Measurements from ENCODE around the gene ITPR2. TPM values are rescaled to one million over a fixed set of nuclear protein-coding genes. Genes with fewer than 3 reads are reported as not detected.

ITPR2 gene
- polyA plus RNA-seq, 2 of the 4 experiments (the other 2 are of a cell fraction) = 3.1 to 8.1 TPM

DNA sequence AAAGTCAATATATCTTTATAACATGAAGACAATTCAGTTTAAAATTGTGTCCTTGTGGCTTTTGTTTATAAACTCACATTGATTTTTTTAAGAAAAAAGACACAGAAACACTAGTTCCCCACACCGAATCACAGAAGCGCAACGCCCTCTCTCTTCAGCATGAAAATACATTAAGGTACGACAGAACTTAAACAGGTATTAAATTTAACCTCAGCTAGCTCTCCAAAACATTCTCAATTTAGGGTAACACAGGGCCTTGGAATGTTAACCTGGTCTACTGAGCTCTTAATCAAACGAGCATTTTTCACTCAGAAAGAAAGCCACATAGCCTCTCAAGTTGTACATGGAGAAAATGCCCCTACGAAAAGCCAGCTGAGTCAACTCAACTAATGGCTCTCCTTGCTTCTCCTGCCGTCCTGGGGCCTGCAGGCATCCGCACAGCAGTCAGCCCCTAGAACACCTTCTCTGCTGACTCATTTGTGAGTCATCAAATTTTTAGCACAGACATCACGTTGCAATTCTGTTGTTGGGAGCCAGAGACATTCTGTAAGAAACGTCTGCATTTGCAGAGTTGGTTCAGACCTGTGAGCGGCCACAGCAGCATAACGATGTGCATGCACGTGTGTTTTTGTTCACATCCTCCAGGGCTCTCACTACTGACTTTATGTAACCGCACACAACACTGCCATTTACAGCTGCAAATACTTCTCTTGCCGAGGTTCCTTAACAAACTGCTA is 141.6 kb downstream of the ITPR2 start (continued):
- TF ChIP-seq EHF (CRISPR knock-in tag; IDR thresholded peaks at IDR 0.05) = no peak
- no peak for TF ChIP-seq ZC3H11A (IDR thresholded peaks at IDR 0.05)
- no peak for TF ChIP-seq MAZ (IDR thresholded peaks at IDR 0.05; ENCODE audit: borderline replicate concordance, low read depth, low read length)
- TF ChIP-seq ESRRA (IDR thresholded peaks at IDR 0.05; ENCODE audit: borderline replicate concordance, low read length) = no peak
- no peak for TF ChIP-seq POLR2AphosphoS2 (conservative IDR thresholded peaks at IDR 0.05; ENCODE audit: low read length)
- no peak for TF ChIP-seq RFX5 (IDR thresholded peaks at IDR 0.05)
- TF ChIP-seq, protein P1, sequence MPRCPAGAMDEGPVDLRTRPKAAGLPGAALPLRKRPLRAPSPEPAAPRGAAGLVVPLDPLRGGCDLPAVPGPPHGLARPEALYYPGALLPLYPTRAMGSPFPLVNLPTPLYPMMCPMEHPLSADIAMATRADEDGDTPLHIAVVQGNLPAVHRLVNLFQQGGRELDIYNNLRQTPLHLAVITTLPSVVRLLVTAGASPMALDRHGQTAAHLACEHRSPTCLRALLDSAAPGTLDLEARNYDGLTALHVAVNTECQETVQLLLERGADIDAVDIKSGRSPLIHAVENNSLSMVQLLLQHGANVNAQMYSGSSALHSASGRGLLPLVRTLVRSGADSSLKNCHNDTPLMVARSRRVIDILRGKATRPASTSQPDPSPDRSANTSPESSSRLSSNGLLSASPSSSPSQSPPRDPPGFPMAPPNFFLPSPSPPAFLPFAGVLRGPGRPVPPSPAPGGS (IDR thresholded peaks at IDR 0.05) = no peak
- TF ChIP-seq, protein P2, sequence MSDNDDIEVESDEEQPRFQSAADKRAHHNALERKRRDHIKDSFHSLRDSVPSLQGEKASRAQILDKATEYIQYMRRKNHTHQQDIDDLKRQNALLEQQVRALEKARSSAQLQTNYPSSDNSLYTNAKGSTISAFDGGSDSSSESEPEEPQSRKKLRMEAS (IDR thresholded peaks at IDR 0.05) = peak; percentile 79
- TF ChIP-seq RARB (CRISPR knock-in tag; IDR thresholded peaks at IDR 0.05) = no peak
- TF ChIP-seq PHF8 (IDR thresholded peaks at IDR 0.05; ENCODE audit: borderline replicate concordance, low read depth) = no peak
- TF ChIP-seq, protein P3, sequence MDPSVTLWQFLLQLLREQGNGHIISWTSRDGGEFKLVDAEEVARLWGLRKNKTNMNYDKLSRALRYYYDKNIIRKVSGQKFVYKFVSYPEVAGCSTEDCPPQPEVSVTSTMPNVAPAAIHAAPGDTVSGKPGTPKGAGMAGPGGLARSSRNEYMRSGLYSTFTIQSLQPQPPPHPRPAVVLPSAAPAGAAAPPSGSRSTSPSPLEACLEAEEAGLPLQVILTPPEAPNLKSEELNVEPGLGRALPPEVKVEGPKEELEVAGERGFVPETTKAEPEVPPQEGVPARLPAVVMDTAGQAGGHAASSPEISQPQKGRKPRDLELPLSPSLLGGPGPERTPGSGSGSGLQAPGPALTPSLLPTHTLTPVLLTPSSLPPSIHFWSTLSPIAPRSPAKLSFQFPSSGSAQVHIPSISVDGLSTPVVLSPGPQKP (IDR thresholded peaks at IDR 0.05; ENCODE audit: low read depth, low read length) = no peak
- TF ChIP-seq RAD21 (conservative IDR thresholded peaks at IDR 0.05 in 1 of 2, IDR thresholded peaks at IDR 0.05 in 1 of 2) = no peak
- TF ChIP-seq HOXB13 (CRISPR knock-in tag; IDR thresholded peaks at IDR 0.05; ENCODE audit: low read depth) = no peak
- TF ChIP-seq ZNF302 (CRISPR knock-in tag; IDR thresholded peaks at IDR 0.05) = no peak
- TF ChIP-seq, protein P4, sequence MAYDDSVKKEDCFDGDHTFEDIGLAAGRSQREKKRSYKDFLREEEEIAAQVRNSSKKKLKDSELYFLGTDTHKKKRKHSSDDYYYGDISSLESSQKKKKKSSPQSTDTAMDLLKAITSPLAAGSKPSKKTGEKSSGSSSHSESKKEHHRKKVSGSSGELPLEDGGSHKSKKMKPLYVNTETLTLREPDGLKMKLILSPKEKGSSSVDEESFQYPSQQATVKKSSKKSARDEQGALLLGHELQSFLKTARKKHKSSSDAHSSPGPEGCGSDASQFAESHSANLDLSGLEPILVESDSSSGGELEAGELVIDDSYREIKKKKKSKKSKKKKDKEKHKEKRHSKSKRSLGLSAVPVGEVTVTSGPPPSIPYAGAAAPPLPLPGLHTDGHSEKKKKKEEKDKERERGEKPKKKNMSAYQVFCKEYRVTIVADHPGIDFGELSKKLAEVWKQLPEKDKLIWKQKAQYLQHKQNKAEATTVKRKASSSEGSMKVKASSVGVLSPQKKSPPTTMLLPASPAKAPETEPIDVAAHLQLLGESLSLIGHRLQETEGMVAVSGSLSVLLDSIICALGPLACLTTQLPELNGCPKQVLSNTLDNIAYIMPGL (CRISPR knock-in tag; IDR thresholded peaks at IDR 0.05; ENCODE audit: borderline replicate concordance) = no peak
- TF ChIP-seq SMC3 (IDR thresholded peaks at IDR 0.05) = no peak
- TF ChIP-seq HDAC2 (IDR thresholded peaks at IDR 0.05) = no peak
- TF ChIP-seq, protein P5, sequence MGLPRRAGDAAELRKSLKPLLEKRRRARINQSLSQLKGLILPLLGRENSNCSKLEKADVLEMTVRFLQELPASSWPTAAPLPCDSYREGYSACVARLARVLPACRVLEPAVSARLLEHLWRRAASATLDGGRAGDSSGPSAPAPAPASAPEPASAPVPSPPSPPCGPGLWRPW (IDR thresholded peaks at IDR 0.05) = no peak
- no peak for TF ChIP-seq KDM1A (IDR thresholded peaks at IDR 0.05; ENCODE audit: low read depth)
- TF ChIP-seq FOXS1 (CRISPR knock-in tag; IDR thresholded peaks at IDR 0.05) = 0 out of 2 replicates have a peak, but pooled peaks have one; percentile 14
- no peak for TF ChIP-seq BHLHE40 (IDR thresholded peaks at IDR 0.05; ENCODE audit: low read depth, low read length)
- TF ChIP-seq, protein P6, sequence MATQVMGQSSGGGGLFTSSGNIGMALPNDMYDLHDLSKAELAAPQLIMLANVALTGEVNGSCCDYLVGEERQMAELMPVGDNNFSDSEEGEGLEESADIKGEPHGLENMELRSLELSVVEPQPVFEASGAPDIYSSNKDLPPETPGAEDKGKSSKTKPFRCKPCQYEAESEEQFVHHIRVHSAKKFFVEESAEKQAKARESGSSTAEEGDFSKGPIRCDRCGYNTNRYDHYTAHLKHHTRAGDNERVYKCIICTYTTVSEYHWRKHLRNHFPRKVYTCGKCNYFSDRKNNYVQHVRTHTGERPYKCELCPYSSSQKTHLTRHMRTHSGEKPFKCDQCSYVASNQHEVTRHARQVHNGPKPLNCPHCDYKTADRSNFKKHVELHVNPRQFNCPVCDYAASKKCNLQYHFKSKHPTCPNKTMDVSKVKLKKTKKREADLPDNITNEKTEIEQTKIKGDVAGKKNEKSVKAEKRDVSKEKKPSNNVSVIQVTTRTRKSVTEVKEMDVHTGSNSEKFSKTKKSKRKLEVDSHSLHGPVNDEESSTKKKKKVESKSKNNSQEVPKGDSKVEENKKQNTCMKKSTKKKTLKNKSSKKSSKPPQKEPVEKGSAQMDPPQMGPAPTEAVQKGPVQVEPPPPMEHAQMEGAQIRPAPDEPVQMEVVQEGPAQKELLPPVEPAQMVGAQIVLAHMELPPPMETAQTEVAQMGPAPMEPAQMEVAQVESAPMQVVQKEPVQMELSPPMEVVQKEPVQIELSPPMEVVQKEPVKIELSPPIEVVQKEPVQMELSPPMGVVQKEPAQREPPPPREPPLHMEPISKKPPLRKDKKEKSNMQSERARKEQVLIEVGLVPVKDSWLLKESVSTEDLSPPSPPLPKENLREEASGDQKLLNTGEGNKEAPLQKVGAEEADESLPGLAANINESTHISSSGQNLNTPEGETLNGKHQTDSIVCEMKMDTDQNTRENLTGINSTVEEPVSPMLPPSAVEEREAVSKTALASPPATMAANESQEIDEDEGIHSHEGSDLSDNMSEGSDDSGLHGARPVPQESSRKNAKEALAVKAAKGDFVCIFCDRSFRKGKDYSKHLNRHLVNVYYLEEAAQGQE (IDR thresholded peaks at IDR 0.05) = no peak
- TF ChIP-seq POLR2A (IDR thresholded peaks at IDR 0.05; ENCODE audit: low read length) = no peak
- no peak for TF ChIP-seq CBX2 (IDR thresholded peaks at IDR 0.05; ENCODE audit: borderline replicate concordance, low read depth)
- TF ChIP-seq, protein P7, sequence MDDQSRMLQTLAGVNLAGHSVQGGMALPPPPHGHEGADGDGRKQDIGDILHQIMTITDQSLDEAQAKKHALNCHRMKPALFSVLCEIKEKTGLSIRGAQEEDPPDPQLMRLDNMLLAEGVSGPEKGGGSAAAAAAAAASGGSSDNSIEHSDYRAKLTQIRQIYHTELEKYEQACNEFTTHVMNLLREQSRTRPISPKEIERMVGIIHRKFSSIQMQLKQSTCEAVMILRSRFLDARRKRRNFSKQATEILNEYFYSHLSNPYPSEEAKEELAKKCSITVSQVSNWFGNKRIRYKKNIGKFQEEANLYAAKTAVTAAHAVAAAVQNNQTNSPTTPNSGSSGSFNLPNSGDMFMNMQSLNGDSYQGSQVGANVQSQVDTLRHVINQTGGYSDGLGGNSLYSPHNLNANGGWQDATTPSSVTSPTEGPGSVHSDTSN (IDR thresholded peaks at IDR 0.05) = no peak
- no peak for TF ChIP-seq ZSCAN20 (CRISPR knock-in tag; IDR thresholded peaks at IDR 0.05)
- TF ChIP-seq, protein P8, sequence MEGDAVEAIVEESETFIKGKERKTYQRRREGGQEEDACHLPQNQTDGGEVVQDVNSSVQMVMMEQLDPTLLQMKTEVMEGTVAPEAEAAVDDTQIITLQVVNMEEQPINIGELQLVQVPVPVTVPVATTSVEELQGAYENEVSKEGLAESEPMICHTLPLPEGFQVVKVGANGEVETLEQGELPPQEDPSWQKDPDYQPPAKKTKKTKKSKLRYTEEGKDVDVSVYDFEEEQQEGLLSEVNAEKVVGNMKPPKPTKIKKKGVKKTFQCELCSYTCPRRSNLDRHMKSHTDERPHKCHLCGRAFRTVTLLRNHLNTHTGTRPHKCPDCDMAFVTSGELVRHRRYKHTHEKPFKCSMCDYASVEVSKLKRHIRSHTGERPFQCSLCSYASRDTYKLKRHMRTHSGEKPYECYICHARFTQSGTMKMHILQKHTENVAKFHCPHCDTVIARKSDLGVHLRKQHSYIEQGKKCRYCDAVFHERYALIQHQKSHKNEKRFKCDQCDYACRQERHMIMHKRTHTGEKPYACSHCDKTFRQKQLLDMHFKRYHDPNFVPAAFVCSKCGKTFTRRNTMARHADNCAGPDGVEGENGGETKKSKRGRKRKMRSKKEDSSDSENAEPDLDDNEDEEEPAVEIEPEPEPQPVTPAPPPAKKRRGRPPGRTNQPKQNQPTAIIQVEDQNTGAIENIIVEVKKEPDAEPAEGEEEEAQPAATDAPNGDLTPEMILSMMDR (IDR thresholded peaks at IDR 0.05) = no peak
- TF ChIP-seq, protein P9, sequence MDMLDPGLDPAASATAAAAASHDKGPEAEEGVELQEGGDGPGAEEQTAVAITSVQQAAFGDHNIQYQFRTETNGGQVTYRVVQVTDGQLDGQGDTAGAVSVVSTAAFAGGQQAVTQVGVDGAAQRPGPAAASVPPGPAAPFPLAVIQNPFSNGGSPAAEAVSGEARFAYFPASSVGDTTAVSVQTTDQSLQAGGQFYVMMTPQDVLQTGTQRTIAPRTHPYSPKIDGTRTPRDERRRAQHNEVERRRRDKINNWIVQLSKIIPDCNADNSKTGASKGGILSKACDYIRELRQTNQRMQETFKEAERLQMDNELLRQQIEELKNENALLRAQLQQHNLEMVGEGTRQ (IDR thresholded peaks at IDR 0.05) = no peak
- no peak for TF ChIP-seq FOSB (CRISPR knock-in tag; IDR thresholded peaks at IDR 0.05)
- no peak for TF ChIP-seq TFCP2L1 (CRISPR knock-in tag; IDR thresholded peaks at IDR 0.05)

Data from A549 (cell line).